Fibroblast of lung (primary cell): ENCODE results near the gene HPCAL1.

Experiments used
- CTCF ChIP-seq, 2 donors: IDR thresholded peaks in 1 of 2; conservative IDR thresholded peaks in 1 of 2; 1 replicate in 1 of 2; 2 replicates in 1 of 2; pipeline ENCODE4 v1.5.1; 2011 to 2012; ENCODE audit warnings: low read length in 2 of 2, control low read depth in 1 of 2, inconsistent platforms in 1 of 2, low read depth in 1 of 2, mild to moderate bottlenecking in 1 of 2
- EZH2 ChIP-seq: IDR thresholded peaks from 2 replicates; pipeline ENCODE4 v1.5.1; 2012; ENCODE audit warnings: low read length, control low read depth, mild to moderate bottlenecking; ENCODE audit errors: missing control alignments

- no peak for TF ChIP-seq CTCF (conservative IDR thresholded peaks at IDR 0.05 in 1 of 2, IDR thresholded peaks at IDR 0.05 in 1 of 2; ENCODE audit: low read depth in 1 of 2, low read length in 2 of 2)
- TF ChIP-seq EZH2: no peak
These were observed 83.4 kb downstream of the HPCAL1 start for GRCh38 chr2:10385933-10386773.
